CD14-positive monocyte (primary cell): ENCODE measurements around the gene ANO2. TPM values are rescaled to one million over a fixed set of nuclear protein-coding genes. Genes with fewer than 3 reads are reported as not detected.

ENCODE experiments used
- DNase-seq, 3 donors: peaks; one replicate each; pipeline ENCODE4 v3.0.0-alpha.2; 2011 to 2022
- H2AFZ ChIP-seq: 2 replicates; pipeline ENCODE4 v1.6.0; 2012; ENCODE audit warnings: mild to moderate bottlenecking, low read depth, low read length, inconsistent platforms; ENCODE audit not compliant: insufficient read depth, poor library complexity, severe bottlenecking
- H3K27ac ChIP-seq, 2 donors: 1 replicate in 1 of 2; 2 replicates in 1 of 2; pipeline ENCODE4 v1.5.1; 2012 to 2013; ENCODE audit warnings: low read length in 2 of 2, control low read depth in 1 of 2, inconsistent platforms in 1 of 2, low read depth in 1 of 2, mild to moderate bottlenecking in 1 of 2
- H3K27me3 ChIP-seq, 2 donors: one replicate each; pipeline versions ENCODE4 v1.6.0 to v1.6.1; 2011 to 2013; ENCODE audit warnings: low read length in 2 of 2; ENCODE audit not compliant: control insufficient read depth in 2 of 2, insufficient read depth in 2 of 2
- H3K36me3 ChIP-seq, 2 donors: replicated peaks in 1 of 2; 1 replicate in 1 of 2; 2 replicates in 1 of 2; pipeline versions ENCODE4 v1.5.1 to v1.6.1; 2012 to 2013; ENCODE audit warnings: low read length in 2 of 2, control low read depth in 1 of 2, inconsistent platforms in 1 of 2, mild to moderate bottlenecking in 1 of 2; ENCODE audit not compliant: insufficient read depth in 2 of 2, control insufficient read depth in 1 of 2
- H3K4me1 ChIP-seq, 2 donors: 1 replicate in 1 of 2; 2 replicates in 1 of 2; pipeline versions ENCODE4 v1.5.1 to v1.6.1; 2012 to 2013; ENCODE audit warnings: low read length in 2 of 2, control low read depth in 1 of 2, inconsistent platforms in 1 of 2, mild to moderate bottlenecking in 1 of 2, moderate library complexity in 1 of 2; ENCODE audit not compliant: insufficient read depth in 2 of 2, control insufficient read depth in 1 of 2
- H3K4me2 ChIP-seq: replicated peaks from 2 replicates; pipeline ENCODE3; 2012; ENCODE audit warnings: low read length, moderate library complexity, mild to moderate bottlenecking; ENCODE audit not compliant: poor library complexity, severe bottlenecking; ENCODE audit errors: extremely low read depth
- H3K4me3 ChIP-seq, 3 experiments: fragments of 200-600 bp in 1 of 3; sonication (generic) in 1 of 3; replicated peaks in 1 of 3; 1 replicate in 2 of 3; 2 replicates in 1 of 3; pipeline ENCODE4 v1.5.1; 2011 to 2013; ENCODE audit warnings: low read length in 3 of 3, mild to moderate bottlenecking in 3 of 3, control low read depth in 2 of 3, low read depth in 2 of 3, inconsistent platforms in 1 of 3, moderate library complexity in 1 of 3
- H3K79me2 ChIP-seq: 2 replicates; pipeline ENCODE4 v1.6.0; 2012; ENCODE audit warnings: mild to moderate bottlenecking, control low read depth, inconsistent platforms, low read length, moderate library complexity; ENCODE audit not compliant: insufficient read depth
- H3K9ac ChIP-seq: 2 replicates; pipeline ENCODE4 v1.6.0; 2017; ENCODE audit warnings: low read length, mild to moderate bottlenecking; ENCODE audit not compliant: insufficient read depth, poor library complexity, severe bottlenecking
- H3K9me3 ChIP-seq, 2 donors: replicated peaks in 1 of 2; 1 replicate in 1 of 2; 2 replicates in 1 of 2; pipeline versions ENCODE4 v1.5.1 to v1.6.1; 2012 to 2013; ENCODE audit warnings: low read length in 2 of 2, control low read depth in 1 of 2; ENCODE audit not compliant: control insufficient read depth in 1 of 2, insufficient read depth in 1 of 2
- H4K20me1 ChIP-seq: 2 replicates; pipeline ENCODE4 v1.6.0; 2012; ENCODE audit warnings: mild to moderate bottlenecking, low read length, control low read depth, moderate library complexity; ENCODE audit not compliant: insufficient read depth
- H3K27ac Mint-ChIP-seq, 7 donors: one replicate each; pipeline ENCODE4 v1.8.0; 2020; ENCODE audit warnings: mild to moderate bottlenecking in 7 of 7, mixed read lengths in 7 of 7, moderate library complexity in 6 of 7, inconsistent platforms in 2 of 7
- H3K27me3 Mint-ChIP-seq, 3 donors: one replicate each; pipeline ENCODE4 v1.8.0; 2021 to 2022; ENCODE audit warnings: low read depth in 3 of 3, mild to moderate bottlenecking in 3 of 3, mixed read lengths in 3 of 3, moderate library complexity in 3 of 3, inconsistent platforms in 1 of 3
- H3K36me3 Mint-ChIP-seq, 2 donors: one replicate each; pipeline ENCODE4 v1.8.0; 2020; ENCODE audit warnings: mixed read lengths in 2 of 2, inconsistent platforms in 1 of 2, mild to moderate bottlenecking in 1 of 2
- H3K4me1 Mint-ChIP-seq: one replicate; pipeline ENCODE4 v1.8.0; 2020; ENCODE audit warnings: mild to moderate bottlenecking, mixed read lengths
- H3K4me3 Mint-ChIP-seq, 2 donors: one replicate each; pipeline ENCODE4 v1.8.0; 2020; ENCODE audit warnings: mild to moderate bottlenecking in 2 of 2, mixed read lengths in 2 of 2, moderate library complexity in 1 of 2
- H3K9me3 Mint-ChIP-seq, 7 donors: one replicate each; pipeline ENCODE4 v1.8.0; 2020 to 2022; ENCODE audit warnings: mixed read lengths in 7 of 7, mild to moderate bottlenecking in 6 of 7, moderate library complexity in 6 of 7, inconsistent platforms in 2 of 7
- CTCF ChIP-seq: fragments of 200-600 bp; IDR thresholded peaks from one replicate; pipeline ENCODE4 v1.8.0; 2022; ENCODE audit warnings: antibody characterized with exemption, mild to moderate bottlenecking
- WGBS: methylation state at CpG from one replicate; pipeline ENCODE4 v1.1.5; 2013; ENCODE audit warnings: missing lambda C conversion rate; ENCODE audit not compliant: insufficient coverage; 5-methylcytosine and 5-hydroxymethylcytosine counted together
- intact Hi-C, 2 donors: fragments of 100-400 bp; cut with micrococcal nuclease; formaldehyde crosslinking; loops; one replicate each; pipeline versions ENCODE4 v1.15.0 to v1.15.1; 2023
- polyA plus RNA-seq, 3 donors: library from polyadenylated mRNA; depleted of rRNA in 1 of 3; unstranded in 2 of 3; stranded (reverse) in 1 of 3; fragments of 300-500 nt in 2 of 3; fragments of >200 nt in 1 of 3; fragmentation: Illumina TruSeq in 2 of 3; gene quantifications; 1 replicate in 2 of 3; 2 replicates in 1 of 3; pipeline ENCODE4 v1.2.3, GENCODE V29; 2012 to 2021

The ANO2 gene
- polyA plus RNA-seq, 3 donors: not detected

GRCh38 chr12:5632453-5632852 lies 312.6 kb downstream of the ANO2 start:
- H2AFZ ChIP-seq: no peak overlapping the region
- intact Hi-C loops: no loop called here
- no peak overlapping the region for H3K27ac ChIP-seq
- peaks cover 5 to 10% (median 7%) of the 10 kb centered on the region in 3 donors for H3K27me3 Mint-ChIP-seq
- no peak for TF ChIP-seq CTCF
- H3K27ac Mint-ChIP-seq: no peak overlapping the region
- no peaks in the 10 kb centered on the region for H3K27me3 ChIP-seq
- no peaks in the 10 kb centered on the region for H3K36me3 Mint-ChIP-seq
- H3K9me3 ChIP-seq: no peaks in the 10 kb centered on the region
- H3K4me3 ChIP-seq: no peak overlapping the region
- no peak overlapping the region for H3K9ac ChIP-seq
- H3K4me2 ChIP-seq: no peak overlapping the region
- H3K36me3 ChIP-seq: no peaks in the 10 kb centered on the region
- no peaks in the 10 kb centered on the region for H3K79me2 ChIP-seq
- no CpG with 5 or more reads among the region's 2 CpGs for WGBS
- DNase-seq: no peak
- H3K4me1 ChIP-seq: no peaks in the 10 kb centered on the region
- no peaks in the 10 kb centered on the region for H4K20me1 ChIP-seq
- H3K4me1 Mint-ChIP-seq: no peaks in the 10 kb centered on the region
- peaks cover 0 to 3% (median 0%) of the 10 kb centered on the region in 7 donors for H3K9me3 Mint-ChIP-seq
- no peak overlapping the region for H3K4me3 Mint-ChIP-seq

- H3K4me3 Mint-ChIP-seq: no peak overlapping the region
- H3K27ac Mint-ChIP-seq: no peak overlapping the region
- WGBS: 88% methylated on average over 5 of the region's 5 CpGs
- peaks cover 0 to 2% (median 0%) of the 10 kb centered on the region in 7 donors for H3K9me3 Mint-ChIP-seq
- Histone ChIP-seq H3K79me2 (no peaks in the 10 kb centered on the region), H4K20me1 (no peaks in the 10 kb centered on the region), H3K4me2 (no peak overlapping the region), H3K4me3 (no peak overlapping the region), H3K9ac (no peak overlapping the region), H3K4me1 (no peaks in the 10 kb centered on the region), H2AFZ (no peak overlapping the region), H3K9me3 (no peaks in the 10 kb centered on the region), H3K27me3 (no peaks in the 10 kb centered on the region), H3K27ac (no peak overlapping the region), H3K36me3 (no peaks in the 10 kb centered on the region)
- no peak for TF ChIP-seq CTCF
- intact Hi-C loops: no loop called here
- no peaks in the 10 kb centered on the region for H3K4me1 Mint-ChIP-seq
- H3K27me3 Mint-ChIP-seq: peaks cover 5 to 10% (median 9%) of the 10 kb centered on the region in 3 donors
- no peaks in the 10 kb centered on the region for H3K36me3 Mint-ChIP-seq
- no peak for DNase-seq
Measured at GRCh38 chr12:5631497-5631896, 313.6 kb downstream of the ANO2 start.
